Upper lobe of left lung (tissue), 6 donors: Measurements from ENCODE around the gene HNMT. TPM values are rescaled to one million over a fixed set of nuclear protein-coding genes. Genes with fewer than 3 reads are reported as not detected.
A peak's percentile ranks its signal among the peaks of the same experiment; 100 is the strongest.
"Not testable (repeated sequence)": the region's sequence is repeated elsewhere in the genome, so short reads cannot be mapped to it uniquely, and the experiment has no call there.

Experiments
- ATAC-seq, 2 donors: fragments of 200-7000 bp; cut with Tn5 transposase; one replicate each; pipeline ENCODE4 v1.9.1; 2022; ENCODE audit warnings: mild to moderate bottlenecking in 2 of 2, moderate library complexity in 2 of 2; ENCODE audit not compliant: low FRiP score in 2 of 2
- DNase-seq, 2 donors: peaks; one replicate each; pipeline ENCODE4 v3.0.0-alpha.2; 2019 to 2020
- H3K27ac ChIP-seq, 4 donors: fragments of 200-600 bp; sonication (generic); one replicate each; pipeline ENCODE4 v1.5.1; 2016 to 2019
- H3K27me3 ChIP-seq, 4 donors: fragments of 200-600 bp; sonication (generic); one replicate each; pipeline ENCODE4 v1.5.1; 2017 to 2019
- H3K36me3 ChIP-seq, 4 donors: fragments of 200-600 bp; sonication (generic); one replicate each; pipeline ENCODE4 v1.5.1; 2016 to 2019
- H3K4me1 ChIP-seq, 4 donors: fragments of 200-600 bp; sonication (generic); one replicate each; pipeline ENCODE4 v1.5.1; 2018 to 2019
- H3K4me3 ChIP-seq, 4 donors: fragments of 200-600 bp; sonication (generic); one replicate each; pipeline ENCODE4 v1.5.1; 2017 to 2019; ENCODE audit warnings: mild to moderate bottlenecking in 2 of 4, moderate library complexity in 1 of 4
- H3K9me3 ChIP-seq, 4 donors: fragments of 200-600 bp; sonication (generic); one replicate each; pipeline ENCODE4 v1.5.1; 2018 to 2019
- CTCF ChIP-seq, 6 experiments: fragments of 450-650 bp in 4 of 6; fragments of 200-600 bp in 2 of 6; sonication (generic) in 2 of 6; IDR thresholded peaks; one replicate each; pipeline ENCODE4 v1.5.1; 2016 to 2019; ENCODE audit warnings: antibody characterized with exemption in 6 of 6
- EP300 ChIP-seq, 4 donors: sonication (generic); formaldehyde crosslinking; IDR thresholded peaks; one replicate each; pipeline ENCODE4 v1.5.1; 2017; ENCODE audit warnings: antibody characterized with exemption in 4 of 4, control low read depth in 2 of 4
- POLR2A ChIP-seq, 4 donors: fragments of 450-650 bp; IDR thresholded peaks; one replicate each; pipeline ENCODE4 v1.5.1; 2016 to 2017; ENCODE audit warnings: antibody characterized with exemption in 4 of 4, mild to moderate bottlenecking in 2 of 4
- POLR2AphosphoS5 ChIP-seq, 2 donors: sonication (generic); formaldehyde crosslinking; IDR thresholded peaks; one replicate each; pipeline ENCODE4 v1.5.1; 2017; ENCODE audit warnings: antibody characterized with exemption in 2 of 2
- WGBS, 2 donors: methylation state at CpG; one replicate each; pipeline ENCODE4 v1.1.5; 2017 to 2018; 5-methylcytosine and 5-hydroxymethylcytosine counted together
- total RNA-seq, 6 donors: library from RNA; depleted of rRNA in 4 of 6; stranded (reverse); fragments of >200 nt in 4 of 6; gene quantifications; one replicate each; pipeline versions ENCODE4 v1.1.0 to v1.2.1, GENCODE V29; 2016 to 2021
- donor health status: DM: no; HTN: no; CAD: no; lungs with moderate emphysema.
- donor health status: DM: no; HTN: yes; CAD: no; lungs with severe emphysema.

HNMT gene
- total RNA-seq, 6 donors from 2014 or later, result 36.1 to 81.7 (median 67.5) TPM

GRCh38 chr2:138042311-138042710 is 78.0 kb downstream of the HNMT start:
- no peak overlapping the region for H3K27ac ChIP-seq
- DNase-seq, result no peak
- no peaks in the 10 kb centered on the region for H3K36me3 ChIP-seq
- no peak for TF ChIP-seq POLR2A (IDR thresholded peaks at IDR 0.05)
- TF ChIP-seq EP300 (IDR thresholded peaks at IDR 0.05), result no peak
- no peak for TF ChIP-seq CTCF (IDR thresholded peaks at IDR 0.05)
- TF ChIP-seq POLR2AphosphoS5 (IDR thresholded peaks at IDR 0.05), result no peak
- H3K27me3 ChIP-seq, result no peaks in the 10 kb centered on the region
- no peaks in the 10 kb centered on the region for H3K4me1 ChIP-seq
- H3K4me3 ChIP-seq, result no peak overlapping the region
- WGBS, 2 donors, result 86 to 92% methylated on average over 3 of the region's 3 CpGs
- ATAC-seq, result no peak
- H3K9me3 ChIP-seq, result no peaks in the 10 kb centered on the region

GRCh38 chr2:138043588-138043987 is 79.3 kb downstream of the HNMT start:
- WGBS, 2 donors, result 89 to 97% methylated on average over 6 of the region's 6 CpGs
- not testable (repeated sequence) for H3K27me3 ChIP-seq, H3K27ac ChIP-seq, H3K4me3 ChIP-seq, DNase-seq, ATAC-seq, H3K4me1 ChIP-seq, H3K36me3 ChIP-seq, H3K9me3 ChIP-seq

GRCh38 chr2:138058427-138058826 is 94.2 kb downstream of the HNMT start:
- H3K27ac ChIP-seq, result no peak overlapping the region
- no peaks in the 10 kb centered on the region for H3K36me3 ChIP-seq
- TF ChIP-seq POLR2AphosphoS5 (IDR thresholded peaks at IDR 0.05), result no peak
- no peak for TF ChIP-seq EP300 (IDR thresholded peaks at IDR 0.05)
- TF ChIP-seq CTCF (IDR thresholded peaks at IDR 0.05), result no peak
- no peak for TF ChIP-seq POLR2A (IDR thresholded peaks at IDR 0.05)
- no peak overlapping the region for H3K4me3 ChIP-seq
- H3K9me3 ChIP-seq, result no peaks in the 10 kb centered on the region
- DNase-seq (no peak), ATAC-seq (no peak)
- no peaks in the 10 kb centered on the region for H3K4me1 ChIP-seq
- H3K27me3 ChIP-seq, result no peaks in the 10 kb centered on the region
- WGBS, 2 donors, result 0 to 19% methylated on average over 1 of the region's 1 CpG

GRCh38 chr2:138059487-138060300 is 95.4 kb downstream of the HNMT start:
- no peaks in the 10 kb centered on the region for H3K27me3 ChIP-seq
- no peaks in the 10 kb centered on the region for H3K9me3 ChIP-seq
- H3K4me1 ChIP-seq, result no peaks in the 10 kb centered on the region
- 54 to 64% methylated on average over 3 of the region's 3 CpGs for WGBS, 2 donors
- DNase-seq (no peak), ATAC-seq (peak in 1 of 2 donors; percentile 46)
- no peak overlapping the region for H3K4me3 ChIP-seq
- H3K36me3 ChIP-seq, result no peaks in the 10 kb centered on the region
- H3K27ac ChIP-seq, result no peak overlapping the region
- no peak for TF ChIP-seq EP300 (IDR thresholded peaks at IDR 0.05)
- TF ChIP-seq POLR2AphosphoS5 (IDR thresholded peaks at IDR 0.05), result no peak
- TF ChIP-seq POLR2A (IDR thresholded peaks at IDR 0.05), result no peak
- TF ChIP-seq CTCF (IDR thresholded peaks at IDR 0.05), result no peak

- 29 to 50% methylated on average over 1 of the region's 1 CpG for WGBS, 2 donors
- Histone ChIP-seq H3K27me3 (no peaks in the 10 kb centered on the region), H3K27ac (no peak overlapping the region), H3K4me1 (no peaks in the 10 kb centered on the region), H3K4me3 (no peak overlapping the region), H3K36me3 (no peaks in the 10 kb centered on the region), H3K9me3 (no peaks in the 10 kb centered on the region)
- peak in 1 of 2 donors; percentile 83 for ATAC-seq
- TF ChIP-seq POLR2AphosphoS5 (IDR thresholded peaks at IDR 0.05) (no peak), EP300 (IDR thresholded peaks at IDR 0.05) (no peak), POLR2A (IDR thresholded peaks at IDR 0.05) (no peak), CTCF (IDR thresholded peaks at IDR 0.05) (no peak)
- DNase-seq, result peak in 1 of 2 donors; percentile 23
Observed at GRCh38 chr2:138060301-138060635, 96.0 kb downstream of the HNMT start.
